Astrocyte (in vitro differentiated cells and primary cell): ENCODE results near the gene DDR1. TPM values are rescaled to one million over a fixed set of nuclear protein-coding genes. Genes with fewer than 3 reads are reported as not detected.
A peak's percentile ranks its signal among the peaks of the same experiment; 100 is the strongest.

Source experiments
- DNase-seq: peaks from one replicate; pipeline ENCODE4 v3.0.0-alpha.2; 2010; ENCODE audit warnings: low read depth
- FAIRE-seq: peaks from 2 replicates; lab custom pipeline; 2011; peaks lifted over from hg19 to GRCh38; lab: Jason Lieb, UNC
- H2AFZ ChIP-seq: 2 replicates; pipeline ENCODE4 v1.6.0; 2012; ENCODE audit warnings: low read depth, low read length, inconsistent platforms
- H3K27ac ChIP-seq: 2 replicates; pipeline ENCODE4 v1.5.1; 2011; ENCODE audit warnings: low read depth, low read length, inconsistent platforms
- H3K27me3 ChIP-seq: 2 replicates; pipeline ENCODE4 v1.6.0; 2011; ENCODE audit warnings: low read length, inconsistent platforms; ENCODE audit not compliant: insufficient read depth
- H3K36me3 ChIP-seq: 2 replicates; pipeline ENCODE4 v1.5.1; 2011; ENCODE audit warnings: low read length, inconsistent platforms; ENCODE audit not compliant: insufficient read depth
- H3K4me1 ChIP-seq: 2 replicates; pipeline ENCODE4 v1.5.1; 2011; ENCODE audit warnings: low read length, inconsistent platforms; ENCODE audit not compliant: insufficient read depth
- H3K4me2 ChIP-seq: 2 replicates; pipeline ENCODE4 v1.6.0; 2012; ENCODE audit warnings: low read length, inconsistent platforms
- H3K4me3 ChIP-seq: 2 replicates; pipeline ENCODE4 v1.5.1; 2011; ENCODE audit warnings: low read depth, mild to moderate bottlenecking, low read length, inconsistent platforms; ENCODE audit not compliant: insufficient read depth
- H3K79me2 ChIP-seq: 2 replicates; pipeline ENCODE4 v1.6.0; 2012; ENCODE audit warnings: mild to moderate bottlenecking, low read length, inconsistent platforms; ENCODE audit not compliant: insufficient read depth
- H3K9ac ChIP-seq: 2 replicates; pipeline ENCODE4 v1.6.0; 2012; ENCODE audit warnings: mild to moderate bottlenecking, low read length, inconsistent platforms
- H3K9me3 ChIP-seq: 2 replicates; pipeline ENCODE4 v1.5.1; 2012; ENCODE audit warnings: low read depth, mild to moderate bottlenecking, low read length, inconsistent platforms; ENCODE audit not compliant: insufficient read depth
- H4K20me1 ChIP-seq: 2 replicates; pipeline ENCODE4 v1.6.0; 2012; ENCODE audit warnings: low read length, inconsistent platforms; ENCODE audit not compliant: insufficient read depth
- H3K27ac Mint-ChIP-seq: one replicate; pipeline ENCODE4 v1.8.0; 2021; ENCODE audit warnings: mild to moderate bottlenecking, mixed read lengths; ENCODE audit not compliant: unreplicated experiment
- H3K27me3 Mint-ChIP-seq: one replicate; pipeline ENCODE4 v1.8.0; 2021; ENCODE audit warnings: low read depth, mixed read lengths; ENCODE audit not compliant: unreplicated experiment
- H3K36me3 Mint-ChIP-seq: one replicate; pipeline ENCODE4 v1.8.0; 2021; ENCODE audit warnings: low read depth, mixed read lengths; ENCODE audit not compliant: unreplicated experiment
- H3K4me1 Mint-ChIP-seq: one replicate; pipeline ENCODE4 v1.8.0; 2021; ENCODE audit warnings: low read depth, mixed read lengths; ENCODE audit not compliant: unreplicated experiment
- H3K4me3 Mint-ChIP-seq: one replicate; pipeline ENCODE4 v1.8.0; 2021; ENCODE audit warnings: mild to moderate bottlenecking, moderate library complexity, mixed read lengths; ENCODE audit not compliant: unreplicated experiment
- H3K9me3 Mint-ChIP-seq: one replicate; pipeline ENCODE4 v1.8.0; 2021; ENCODE audit warnings: mild to moderate bottlenecking, mixed read lengths; ENCODE audit not compliant: unreplicated experiment
- EZH2 ChIP-seq: IDR thresholded peaks from 2 replicates; pipeline ENCODE4 v1.6.1; 2012; ENCODE audit warnings: mild to moderate bottlenecking, low read length, inconsistent platforms; ENCODE audit not compliant: insufficient read depth
- total RNA-seq: library from RNA; stranded (reverse); gene quantifications from 2 replicates; pipeline ENCODE4 v1.2.1, GENCODE V29; 2021
- TF ChIP-seq, protein P1 (sequence below): IDR thresholded peaks from 2 replicates; pipeline ENCODE4 v1.5.1; 2011; ENCODE audit warnings: low read depth, mild to moderate bottlenecking, inconsistent platforms, low read length, moderate library complexity; ENCODE audit not compliant: insufficient read depth

The DDR1 gene
- total RNA-seq, 1 donor from 2014 or later = 144 TPM

DNA sequence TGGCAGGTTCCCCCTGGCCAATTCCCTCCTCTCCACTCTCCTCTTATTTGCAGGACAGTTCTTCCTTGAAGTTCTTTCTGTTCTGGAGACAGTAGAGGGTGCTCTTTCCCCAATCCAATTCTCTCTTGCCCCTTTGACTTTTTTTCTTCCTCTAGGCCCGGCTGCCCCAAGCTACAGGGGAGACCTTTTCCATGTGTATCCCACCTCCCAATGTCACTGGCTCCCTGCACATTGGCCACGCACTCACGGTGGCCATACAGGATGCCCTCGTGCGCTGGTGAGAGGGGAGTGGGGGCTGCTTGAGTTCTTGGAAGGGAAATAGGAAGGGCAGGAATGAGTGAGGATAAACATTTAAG, 31.2 kb downstream of the DDR1 start:
- Histone ChIP-seq H4K20me1 (no peaks in the 10 kb centered on the region), H3K4me1 (peaks cover 11% of the 10 kb centered on the region), H3K36me3 (peaks cover 19% of the 10 kb centered on the region), H3K9me3 (no peaks in the 10 kb centered on the region), H3K9ac (no peak overlapping the region), H3K27me3 (no peaks in the 10 kb centered on the region), H3K79me2 (no peaks in the 10 kb centered on the region), H3K4me2 (peak overlapping the region; percentile 92), H3K27ac (no peak overlapping the region), H3K4me3 (no peak overlapping the region), H2AFZ (no peak overlapping the region)
- peak overlapping the region; percentile 47 for H3K4me3 Mint-ChIP-seq
- no peaks in the 10 kb centered on the region for H3K9me3 Mint-ChIP-seq
- H3K27ac Mint-ChIP-seq = no peak overlapping the region
- H3K4me1 Mint-ChIP-seq = peaks cover 8% of the 10 kb centered on the region
- DNase-seq (peak; percentile 40), FAIRE-seq (no peak)
- H3K27me3 Mint-ChIP-seq = no peaks in the 10 kb centered on the region
- no peak for TF ChIP-seq EZH2
- TF ChIP-seq, protein P1, sequence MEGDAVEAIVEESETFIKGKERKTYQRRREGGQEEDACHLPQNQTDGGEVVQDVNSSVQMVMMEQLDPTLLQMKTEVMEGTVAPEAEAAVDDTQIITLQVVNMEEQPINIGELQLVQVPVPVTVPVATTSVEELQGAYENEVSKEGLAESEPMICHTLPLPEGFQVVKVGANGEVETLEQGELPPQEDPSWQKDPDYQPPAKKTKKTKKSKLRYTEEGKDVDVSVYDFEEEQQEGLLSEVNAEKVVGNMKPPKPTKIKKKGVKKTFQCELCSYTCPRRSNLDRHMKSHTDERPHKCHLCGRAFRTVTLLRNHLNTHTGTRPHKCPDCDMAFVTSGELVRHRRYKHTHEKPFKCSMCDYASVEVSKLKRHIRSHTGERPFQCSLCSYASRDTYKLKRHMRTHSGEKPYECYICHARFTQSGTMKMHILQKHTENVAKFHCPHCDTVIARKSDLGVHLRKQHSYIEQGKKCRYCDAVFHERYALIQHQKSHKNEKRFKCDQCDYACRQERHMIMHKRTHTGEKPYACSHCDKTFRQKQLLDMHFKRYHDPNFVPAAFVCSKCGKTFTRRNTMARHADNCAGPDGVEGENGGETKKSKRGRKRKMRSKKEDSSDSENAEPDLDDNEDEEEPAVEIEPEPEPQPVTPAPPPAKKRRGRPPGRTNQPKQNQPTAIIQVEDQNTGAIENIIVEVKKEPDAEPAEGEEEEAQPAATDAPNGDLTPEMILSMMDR = peak; percentile 57
- peaks cover 27% of the 10 kb centered on the region for H3K36me3 Mint-ChIP-seq

DNA sequence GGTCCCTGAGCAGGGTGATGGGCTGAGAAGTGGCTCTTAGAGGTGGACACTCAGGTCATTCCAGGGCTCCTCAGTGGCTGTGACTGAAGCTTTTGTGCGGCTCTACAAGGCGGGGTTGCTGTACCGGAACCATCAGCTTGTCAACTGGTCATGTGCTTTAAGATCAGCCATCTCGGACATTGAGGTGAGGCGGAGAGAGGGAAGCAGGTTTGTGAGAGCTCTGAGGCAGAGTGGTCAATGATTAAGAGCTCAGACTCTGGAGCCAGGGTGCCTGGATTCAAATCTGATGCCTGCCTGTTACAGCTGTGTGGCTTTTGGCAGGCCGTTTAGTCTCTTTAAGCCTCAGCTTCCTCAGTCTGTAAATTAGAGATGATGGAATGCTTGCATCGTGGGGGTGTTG, 32.7 kb downstream of the DDR1 start:
- no peak overlapping the region for H3K4me3 Mint-ChIP-seq

DNA sequence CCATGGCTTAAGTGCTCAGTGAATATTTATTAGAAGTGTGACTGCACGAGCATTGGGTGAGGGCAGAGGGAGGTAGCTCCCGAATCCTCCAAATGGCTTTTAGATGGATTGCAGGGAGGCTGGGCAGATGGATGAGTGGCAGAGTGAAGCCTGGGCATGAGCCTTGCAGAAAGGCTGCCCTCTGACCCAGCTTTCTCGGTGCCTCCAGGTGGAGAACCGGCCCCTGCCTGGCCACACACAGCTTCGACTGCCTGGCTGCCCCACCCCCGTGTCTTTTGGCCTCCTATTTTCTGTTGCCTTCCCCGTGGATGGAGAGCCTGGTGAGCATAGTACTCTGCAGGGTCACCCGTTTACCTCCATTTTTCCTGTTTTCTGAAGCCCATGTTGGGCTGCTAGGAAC, 33.2 kb downstream of the DDR1 start:
- H3K36me3 ChIP-seq = peaks cover 14% of the 10 kb centered on the region
- FAIRE-seq (no peak), DNase-seq (no peak)
- Mint-ChIP-seq H3K27me3 (no peaks in the 10 kb centered on the region), H3K9me3 (no peaks in the 10 kb centered on the region), H3K4me1 (peaks cover 11% of the 10 kb centered on the region), H3K27ac (no peak overlapping the region), H3K36me3 (peaks cover 27% of the 10 kb centered on the region), H3K4me3 (no peak overlapping the region)
- peaks cover 11% of the 10 kb centered on the region for H3K4me1 ChIP-seq
- no peak overlapping the region for H2AFZ ChIP-seq
- H3K79me2 ChIP-seq = no peaks in the 10 kb centered on the region
- H3K27me3 ChIP-seq = no peaks in the 10 kb centered on the region
- H3K4me3 ChIP-seq = no peak overlapping the region
- H3K4me2 ChIP-seq = no peak overlapping the region
- no peak overlapping the region for H3K9ac ChIP-seq
- no peaks in the 10 kb centered on the region for H4K20me1 ChIP-seq
- no peak overlapping the region for H3K27ac ChIP-seq
- no peaks in the 10 kb centered on the region for H3K9me3 ChIP-seq
- TF ChIP-seq, protein P1 = no peak
- no peak for TF ChIP-seq EZH2

More for the DNA sequence above, 32.7 kb downstream of the DDR1 start:
- Histone ChIP-seq H3K36me3 (peaks cover 14% of the 10 kb centered on the region), H3K4me1 (peaks cover 11% of the 10 kb centered on the region), H3K4me2 (no peak overlapping the region), H3K79me2 (no peaks in the 10 kb centered on the region), H3K9ac (peak overlapping the region; percentile 33), H3K4me3 (no peak overlapping the region), H3K9me3 (no peaks in the 10 kb centered on the region), H3K27me3 (no peaks in the 10 kb centered on the region), H3K27ac (no peak overlapping the region), H4K20me1 (no peaks in the 10 kb centered on the region), H2AFZ (no peak overlapping the region)
- Mint-ChIP-seq H3K27me3 (no peaks in the 10 kb centered on the region), H3K36me3 (peaks cover 28% of the 10 kb centered on the region), H3K27ac (peak overlapping the region; percentile 10), H3K4me1 (peaks cover 8% of the 10 kb centered on the region), H3K9me3 (no peaks in the 10 kb centered on the region)
- no peak for TF ChIP-seq EZH2
- TF ChIP-seq, protein P1 = no peak
- DNase-seq (no peak), FAIRE-seq (no peak)
